ENCODE results near the gene CBLN3. TPM values are rescaled to one million over a fixed set of nuclear protein-coding genes. Genes with fewer than 3 reads are reported as not detected.

Gene CBLN3
- total RNA-seq, 1 donor from 2014 or later, result 0.47 TPM

DNA sequence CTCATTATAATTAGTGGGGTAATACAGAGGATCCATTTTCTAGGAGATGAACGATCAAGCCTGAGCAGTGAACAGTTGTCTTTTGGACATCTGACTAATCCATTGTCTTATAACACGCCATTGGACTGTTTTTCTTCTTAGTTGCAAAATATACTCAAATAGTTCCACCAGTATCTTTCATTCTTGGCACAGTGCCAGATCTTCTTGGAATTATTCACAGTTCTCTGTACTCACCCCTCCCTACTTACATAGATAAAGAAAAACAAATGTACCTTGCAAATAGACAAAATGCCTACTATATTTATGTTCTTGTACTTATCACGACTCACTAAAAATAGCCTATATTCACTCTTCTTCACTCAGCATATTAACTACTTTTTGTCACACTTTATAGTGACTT lies 3.8 kb downstream of the CBLN3 start:
- no peak for DNase-seq

DNA sequence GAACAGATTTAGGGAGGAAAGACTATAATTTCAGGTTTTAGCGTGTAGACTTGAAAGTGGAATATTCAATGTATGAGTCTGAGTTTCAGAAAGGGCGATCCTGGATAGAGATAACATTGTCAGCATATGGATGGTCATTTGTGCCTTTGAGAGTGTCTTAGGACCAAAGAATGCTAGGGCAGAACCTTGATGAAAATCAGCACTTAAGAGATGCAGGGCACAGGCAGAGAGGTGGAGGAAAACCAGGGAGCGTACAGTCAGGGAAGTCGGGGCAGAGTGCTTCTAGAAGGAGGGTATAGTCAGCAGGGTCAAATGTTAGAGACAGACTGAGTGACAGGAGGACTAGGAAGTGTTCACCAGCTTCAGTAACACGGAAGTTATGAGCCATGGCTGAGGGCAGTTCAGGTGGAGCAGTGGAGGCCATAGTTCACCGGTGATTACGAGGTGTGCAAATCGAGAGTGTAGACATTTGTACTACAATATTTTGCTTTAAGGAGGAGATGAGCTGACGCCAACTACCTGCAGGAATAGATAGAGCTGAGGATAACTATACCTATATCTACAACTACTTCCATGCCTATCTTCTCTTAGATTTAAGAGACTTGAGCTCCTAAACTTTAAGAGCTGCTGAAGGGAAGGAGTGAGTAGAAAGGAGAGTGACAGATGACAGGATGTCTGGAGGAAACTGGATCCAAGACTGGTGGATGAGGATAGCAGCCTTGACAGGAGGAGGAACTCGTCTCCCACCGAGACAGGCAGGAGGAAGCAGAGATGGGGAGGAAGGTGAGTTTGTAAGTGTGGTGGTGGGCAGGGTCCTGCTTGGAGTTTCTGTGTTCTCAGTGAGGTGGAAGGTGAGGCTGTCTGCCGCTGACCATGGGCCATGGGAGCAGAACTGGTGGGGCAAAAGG lies 6.5 kb downstream of the CBLN3 start:
- no peak for DNase-seq

DNA sequence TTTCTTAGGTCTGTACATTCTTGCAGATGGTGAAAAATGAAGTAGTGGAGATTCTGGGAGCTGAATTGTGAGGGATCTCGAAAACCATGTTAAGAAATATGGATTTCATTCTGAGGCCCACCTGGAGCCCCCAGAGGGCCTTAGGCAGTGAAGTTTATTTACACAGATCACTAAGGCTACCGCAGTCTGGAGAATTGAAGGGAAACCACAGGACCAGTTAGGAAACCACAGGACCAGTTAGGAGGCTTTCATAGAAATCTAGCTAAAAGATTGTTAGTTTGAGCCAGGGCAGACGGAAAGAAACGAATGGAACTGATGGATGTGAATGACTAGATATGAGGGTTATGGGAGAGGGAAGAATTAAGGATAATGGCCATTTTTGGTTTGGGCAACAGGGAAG lies 7.2 kb downstream of the CBLN3 start:
- DNase-seq, result no peak

DNA sequence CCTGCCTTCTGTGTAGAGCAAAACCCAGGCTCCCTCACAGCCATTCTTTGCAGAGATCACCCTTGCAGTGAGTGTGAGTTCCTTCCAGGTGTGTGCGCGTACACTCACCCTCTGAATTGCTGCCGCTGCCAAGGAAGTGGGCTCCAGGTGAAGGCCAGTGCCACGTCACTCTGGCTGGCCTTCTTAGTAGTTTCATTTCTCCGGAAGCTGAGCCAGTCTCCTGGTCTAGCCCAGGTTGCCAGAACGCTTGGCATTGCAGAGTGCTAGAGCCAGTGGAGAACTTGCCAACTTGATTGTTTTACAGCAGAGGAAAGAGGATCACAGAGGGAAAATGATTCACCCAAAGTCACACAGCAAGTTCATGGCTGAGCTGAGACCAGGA lies 11.0 kb downstream of the CBLN3 start:
- DNase-seq, result no peak

DNA sequence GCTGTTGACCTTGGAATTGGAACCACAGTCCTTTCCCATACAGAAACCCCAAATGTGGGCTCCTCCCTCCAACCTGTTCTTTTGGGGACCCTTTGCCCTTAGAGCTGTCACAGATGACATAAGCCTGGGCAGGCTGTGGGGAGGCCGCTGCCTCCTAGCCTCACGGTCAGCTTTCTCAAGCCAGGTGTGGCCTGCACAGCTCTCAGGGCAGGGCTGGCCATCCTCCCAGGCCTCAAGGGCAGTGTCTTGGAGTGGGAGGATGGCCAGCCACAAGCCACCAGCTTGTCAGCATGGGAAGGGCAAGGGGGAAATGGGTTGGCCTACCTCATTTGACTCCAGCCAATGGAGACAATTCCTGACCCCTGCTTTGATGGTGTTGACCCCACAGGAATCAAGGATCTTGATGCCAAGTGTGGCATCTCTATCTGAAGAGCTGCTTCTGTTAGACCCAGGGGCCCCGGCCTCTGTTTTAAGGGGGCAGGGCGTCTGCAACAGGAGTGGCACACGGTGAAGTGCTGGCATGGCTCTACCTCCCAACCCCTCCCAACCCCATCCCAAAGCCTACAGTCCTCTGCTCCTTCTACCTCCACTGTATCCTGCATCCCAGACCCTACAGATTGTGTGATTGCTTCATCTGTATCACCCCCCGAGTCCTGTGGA lies 11.5 kb downstream of the CBLN3 start:
- DNase-seq, result no peak

DNA sequence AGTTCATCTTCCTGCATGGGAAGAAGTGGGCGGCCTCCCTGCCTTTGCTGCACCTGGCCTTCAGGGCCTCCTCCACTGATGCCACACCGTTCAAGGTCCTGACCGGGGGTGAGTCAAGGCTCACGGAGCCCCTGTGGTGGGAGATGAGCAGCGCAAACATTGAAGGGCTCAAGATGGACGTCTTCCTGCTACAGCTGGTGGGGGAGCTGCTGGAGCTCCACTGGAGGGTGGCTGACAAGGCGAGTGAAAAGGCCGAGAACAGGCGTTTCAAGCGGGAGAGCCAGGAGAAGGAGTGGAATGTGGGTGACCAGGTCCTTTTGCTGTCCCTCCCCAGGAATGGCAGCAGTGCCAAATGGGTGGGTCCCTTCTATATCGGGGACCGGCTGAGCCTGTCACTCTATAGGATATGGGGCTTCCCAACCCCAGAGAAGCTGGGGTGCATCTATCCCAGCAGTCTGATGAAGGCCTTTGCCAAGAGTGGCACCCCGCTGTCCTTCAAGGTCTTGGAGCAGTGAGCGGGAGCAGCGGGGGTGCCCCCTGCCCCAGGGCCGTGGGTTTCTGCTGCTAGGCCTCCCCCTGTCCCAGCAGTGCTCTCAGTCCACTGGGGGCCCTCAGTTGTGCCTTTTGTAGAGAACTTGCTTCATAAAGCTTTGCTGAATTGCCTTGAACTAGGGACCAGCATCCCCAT lies 12.4 kb downstream of the CBLN3 start:
- no peak for DNase-seq

DNA sequence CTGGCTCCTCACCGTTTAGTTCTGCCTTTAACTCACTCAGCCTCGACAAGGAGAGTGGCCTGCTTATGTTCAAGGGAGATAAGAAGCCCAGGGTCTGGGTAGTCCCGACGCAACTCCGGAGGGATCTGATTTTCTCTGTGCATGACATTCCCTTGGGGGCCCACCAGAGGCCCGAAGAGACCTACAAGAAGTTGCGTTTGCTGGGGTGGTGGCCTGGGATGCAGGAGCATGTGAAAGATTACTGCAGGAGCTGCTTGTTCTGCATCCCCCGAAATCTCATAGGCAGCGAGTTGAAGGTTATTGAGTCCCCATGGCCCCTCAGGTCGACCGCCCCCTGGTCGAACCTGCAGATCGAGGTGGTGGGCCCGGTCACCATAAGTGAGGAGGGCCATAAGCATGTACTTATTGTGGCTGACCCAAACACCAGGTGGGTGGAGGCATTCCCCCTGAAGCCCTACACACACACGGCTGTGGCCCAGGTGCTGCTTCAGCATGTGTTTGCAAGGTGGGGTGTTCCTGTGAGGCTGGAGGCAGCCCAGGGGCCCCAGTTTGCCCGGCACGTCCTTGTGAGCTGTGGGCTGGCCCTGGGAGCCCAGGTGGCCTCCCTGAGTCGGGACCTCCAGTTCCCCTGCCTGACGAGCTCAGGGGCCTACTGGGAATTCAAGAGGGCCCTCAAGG lies 13.1 kb downstream of the CBLN3 start:
- DNase-seq, result no peak

DNA sequence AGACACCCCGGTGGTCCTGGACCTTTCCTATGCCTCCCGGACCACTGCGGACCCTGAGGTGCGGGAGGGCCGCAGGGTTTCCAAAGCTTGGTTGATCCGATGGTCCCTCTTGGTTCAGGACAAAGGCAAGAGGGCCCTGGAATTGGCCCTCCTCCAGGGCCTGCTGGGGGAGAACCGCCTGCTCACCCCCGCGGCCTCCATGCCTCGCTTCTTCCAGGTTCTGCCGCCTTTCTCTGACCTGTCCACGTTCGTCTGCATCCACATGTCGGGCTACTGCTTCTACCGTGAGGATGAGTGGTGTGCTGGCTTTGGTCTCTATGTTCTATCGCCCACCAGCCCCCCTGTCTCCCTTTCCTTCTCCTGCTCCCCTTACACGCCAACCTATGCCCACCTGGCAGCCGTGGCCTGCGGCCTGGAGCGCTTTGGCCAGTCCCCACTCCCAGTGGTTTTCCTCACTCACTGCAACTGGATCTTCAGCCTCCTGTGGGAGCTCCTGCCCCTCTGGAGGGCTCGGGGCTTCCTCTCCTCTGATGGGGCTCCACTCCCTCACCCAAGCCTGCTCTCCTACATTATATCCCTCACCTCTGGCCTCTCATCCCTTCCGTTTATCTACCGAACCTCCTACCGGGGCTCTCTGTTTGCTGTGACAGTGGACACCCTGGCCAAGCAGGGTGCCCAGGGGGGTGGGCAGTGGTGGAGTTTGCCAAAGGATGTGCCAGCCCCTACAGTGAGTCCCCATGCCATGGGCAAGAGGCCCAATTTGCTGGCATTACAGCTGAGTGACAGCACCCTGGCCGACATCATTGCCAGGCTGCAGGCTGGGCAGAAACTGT lies 13.8 kb downstream of the CBLN3 start:
- no peak for DNase-seq

DNA sequence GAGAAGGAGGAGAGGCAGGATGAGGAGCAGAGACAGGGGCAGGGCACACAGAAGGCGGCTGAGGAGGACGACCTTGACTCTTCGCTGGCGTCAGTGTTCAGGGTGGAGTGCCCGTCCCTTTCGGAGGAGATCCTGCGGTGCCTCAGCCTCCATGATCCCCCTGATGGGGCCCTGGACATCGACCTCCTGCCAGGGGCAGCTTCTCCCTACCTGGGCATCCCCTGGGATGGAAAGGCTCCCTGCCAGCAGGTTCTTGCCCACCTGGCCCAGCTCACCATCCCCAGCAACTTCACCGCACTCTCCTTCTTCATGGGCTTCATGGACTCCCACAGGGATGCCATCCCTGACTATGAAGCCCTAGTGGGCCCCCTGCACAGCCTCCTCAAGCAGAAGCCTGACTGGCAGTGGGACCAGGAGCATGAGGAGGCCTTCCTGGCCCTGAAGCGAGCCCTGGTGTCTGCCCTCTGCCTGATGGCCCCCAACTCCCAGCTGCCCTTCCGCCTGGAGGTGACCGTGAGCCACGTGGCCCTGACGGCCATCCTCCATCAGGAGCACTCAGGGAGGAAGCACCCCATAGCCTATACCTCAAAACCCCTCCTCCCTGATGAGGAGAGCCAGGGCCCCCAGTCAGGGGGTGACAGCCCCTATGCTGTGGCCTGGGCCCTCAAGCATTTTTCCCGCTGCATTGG lies 14.6 kb downstream of the CBLN3 start:
- no peak for DNase-seq

DNA sequence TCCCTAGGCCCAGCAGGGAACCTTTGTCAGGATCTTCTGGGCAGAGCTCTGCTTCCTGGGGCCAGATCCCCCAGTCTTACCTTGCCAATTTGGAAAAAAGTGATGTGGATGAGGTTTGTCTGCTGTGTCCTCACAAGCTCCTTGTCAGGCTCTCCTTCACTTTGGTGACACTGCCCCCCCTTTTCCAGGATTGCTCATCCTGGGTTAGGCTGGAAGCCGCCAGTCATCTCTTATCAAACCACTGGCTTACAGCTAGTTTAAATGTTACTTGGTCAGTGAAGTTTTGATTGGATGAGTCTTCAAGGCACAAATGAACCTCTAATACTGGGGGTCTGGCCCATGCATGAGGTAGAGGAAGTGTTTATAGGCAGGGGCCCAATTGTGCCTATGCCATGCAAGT lies 15.4 kb downstream of the CBLN3 start:
- DNase-seq, result no peak

DNA sequence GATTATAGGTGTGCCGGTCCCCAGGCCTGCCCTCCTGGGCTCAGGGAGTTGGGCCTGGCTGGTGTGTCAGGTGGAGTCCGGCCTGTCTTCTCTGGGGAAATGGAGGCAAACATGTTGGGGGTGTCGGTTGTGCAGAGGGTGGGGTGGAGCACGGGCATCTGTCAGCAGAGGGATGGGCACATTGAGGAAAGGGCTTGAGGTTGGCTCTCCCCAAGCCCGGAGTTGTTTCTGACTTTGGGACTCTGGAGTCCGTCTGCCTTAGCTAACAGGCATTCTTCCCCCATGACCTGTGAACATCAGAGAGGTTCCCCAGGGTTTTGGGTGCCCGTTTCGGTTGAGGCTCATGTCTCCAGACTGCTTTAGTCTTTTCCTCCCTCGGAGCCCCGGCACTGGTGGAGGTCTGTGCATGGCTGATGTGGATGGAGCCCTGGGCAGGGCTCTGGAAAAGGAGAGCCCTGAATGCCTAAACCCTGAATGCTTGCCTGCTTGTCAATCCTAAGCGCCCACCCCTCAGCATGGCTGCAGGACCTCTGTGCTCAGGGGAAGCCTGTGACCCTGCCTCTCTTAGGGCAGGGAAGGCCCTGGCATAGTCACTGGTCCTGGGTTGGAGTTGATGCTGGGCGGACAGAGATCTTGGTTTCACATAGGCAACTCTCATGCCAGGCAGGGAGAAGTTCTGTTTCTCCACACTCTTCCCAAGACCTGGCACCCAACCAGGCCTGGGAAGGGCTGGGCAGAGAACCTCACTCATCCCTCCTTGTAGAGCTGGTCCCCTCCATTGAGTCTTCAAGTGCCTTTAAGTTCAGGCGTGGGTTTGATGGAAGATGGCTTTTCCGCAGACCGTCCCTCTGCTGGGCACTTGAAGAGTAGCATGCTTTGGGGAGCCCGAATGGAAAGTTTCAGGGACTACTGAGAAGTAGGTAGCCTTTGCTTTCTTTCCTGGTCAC lies 17.8 kb downstream of the CBLN3 start:
- DNase-seq, result no peak

DNA sequence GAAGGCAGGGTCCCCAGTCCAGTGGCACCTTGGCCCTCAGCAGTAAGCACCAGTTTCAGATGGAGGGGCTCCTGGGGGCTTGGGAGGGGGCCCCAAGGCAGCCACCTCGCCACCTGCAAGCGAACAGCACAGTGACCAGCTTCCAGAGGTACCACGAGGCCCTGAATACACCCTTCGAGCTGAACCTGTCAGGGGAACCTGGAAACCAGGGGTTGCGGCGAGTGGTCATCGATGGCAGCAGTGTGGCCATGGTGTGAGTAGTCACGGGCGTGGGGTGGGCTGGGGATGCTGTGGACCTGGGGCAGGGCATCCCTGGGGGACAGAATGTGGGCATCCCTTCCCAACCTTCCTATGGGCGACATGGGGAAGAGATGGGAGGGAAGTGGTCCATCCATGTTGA lies 19.5 kb downstream of the CBLN3 start:
- DNase-seq, result no peak

DNA sequence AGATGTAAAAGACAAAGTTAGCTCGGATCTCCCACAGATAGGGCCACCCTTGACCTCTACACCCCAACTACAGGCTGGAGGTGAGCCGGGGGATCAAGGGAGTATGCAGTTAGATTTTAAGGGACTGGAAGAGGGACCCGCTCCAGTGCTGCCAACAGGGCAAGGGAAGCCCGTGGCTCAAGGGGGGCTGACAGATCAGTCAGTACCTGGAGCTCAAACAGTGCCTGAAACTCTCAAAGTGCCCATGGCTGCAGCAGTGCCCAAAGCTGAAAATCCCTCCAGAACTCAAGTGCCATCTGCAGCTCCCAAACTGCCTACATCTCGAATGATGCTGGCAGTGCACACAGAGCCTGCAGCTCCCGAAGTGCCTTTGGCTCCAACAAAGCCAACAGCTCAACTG lies 20.3 kb downstream of the CBLN3 start:
- no peak for DNase-seq

DNA sequence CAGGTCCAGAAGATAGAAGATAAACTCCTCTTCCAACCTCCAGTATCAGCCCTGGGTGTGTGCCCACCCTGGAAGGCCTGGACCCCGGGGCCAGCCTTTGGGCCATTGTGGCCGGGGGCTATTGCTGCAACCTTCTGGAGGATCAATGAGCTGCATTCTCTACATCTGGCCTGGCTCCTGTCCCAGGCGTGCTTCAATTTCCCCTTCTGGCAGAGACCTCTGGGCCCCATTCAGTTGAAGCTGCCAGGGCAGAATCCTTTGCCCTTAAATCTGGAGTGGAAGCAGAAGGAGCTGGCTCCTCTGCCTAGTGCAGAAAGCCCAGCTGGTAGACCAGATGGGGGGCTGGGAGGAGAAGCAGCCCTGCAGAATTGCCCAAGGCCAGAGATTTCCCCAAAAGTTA lies 20.7 kb downstream of the CBLN3 start:
- DNase-seq, result no peak

DNA sequence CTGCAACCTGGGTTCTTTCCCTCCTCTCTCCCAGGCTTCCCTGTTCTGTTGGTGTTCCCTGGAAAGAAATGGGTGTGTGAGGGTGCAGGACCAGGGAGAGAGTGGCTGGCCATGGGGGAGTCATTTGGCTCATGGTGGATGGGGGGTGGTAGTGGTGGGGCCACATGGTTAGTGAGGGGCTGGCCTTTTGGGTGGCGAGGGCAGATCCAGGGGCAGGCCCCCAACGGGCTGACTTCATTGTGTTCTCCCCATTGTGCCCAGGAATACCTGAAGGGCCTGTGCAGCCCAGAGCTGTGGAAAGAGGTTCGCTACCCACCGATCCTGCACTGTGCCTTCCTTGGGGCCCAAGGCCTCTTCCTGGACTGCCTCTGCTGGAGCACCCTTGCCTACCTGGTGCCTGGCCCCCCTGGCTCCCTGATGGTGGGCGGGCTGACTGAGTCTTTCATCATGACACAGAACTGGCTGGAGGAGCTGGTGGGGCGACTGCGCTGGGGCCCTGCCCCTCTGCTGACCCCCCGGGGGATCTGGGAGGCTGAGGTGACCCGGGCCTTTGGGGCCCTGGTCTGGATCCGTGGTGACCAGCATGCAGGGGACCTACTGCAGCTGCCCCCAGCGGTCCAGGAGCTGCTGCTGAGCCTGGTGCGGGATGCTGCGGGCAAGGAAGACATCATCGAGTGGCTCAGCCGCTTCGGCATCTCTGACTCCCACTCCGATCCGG lies 21.7 kb downstream of the CBLN3 start:
- DNase-seq, result no peak

DNA sequence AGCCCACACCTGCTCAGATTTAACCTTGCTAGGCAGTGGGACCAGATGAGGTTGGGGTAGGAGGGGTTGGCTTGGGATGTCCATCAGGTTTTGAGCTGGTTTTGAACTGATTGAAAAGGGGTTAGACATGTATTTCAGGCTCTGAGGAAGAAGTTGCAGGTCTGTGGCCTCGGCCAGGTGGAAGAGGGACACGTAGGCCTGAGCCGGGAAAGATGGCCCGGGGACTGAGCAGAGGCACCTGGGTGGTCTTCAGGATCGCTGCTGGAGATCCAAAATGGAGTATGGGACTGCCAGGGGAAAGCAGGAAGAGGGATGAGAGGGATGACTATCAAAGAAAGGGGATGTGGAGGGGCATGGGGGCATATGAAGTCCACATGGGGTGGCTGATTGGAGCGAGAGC lies 23.1 kb downstream of the CBLN3 start:
- DNase-seq, result no peak

DNA sequence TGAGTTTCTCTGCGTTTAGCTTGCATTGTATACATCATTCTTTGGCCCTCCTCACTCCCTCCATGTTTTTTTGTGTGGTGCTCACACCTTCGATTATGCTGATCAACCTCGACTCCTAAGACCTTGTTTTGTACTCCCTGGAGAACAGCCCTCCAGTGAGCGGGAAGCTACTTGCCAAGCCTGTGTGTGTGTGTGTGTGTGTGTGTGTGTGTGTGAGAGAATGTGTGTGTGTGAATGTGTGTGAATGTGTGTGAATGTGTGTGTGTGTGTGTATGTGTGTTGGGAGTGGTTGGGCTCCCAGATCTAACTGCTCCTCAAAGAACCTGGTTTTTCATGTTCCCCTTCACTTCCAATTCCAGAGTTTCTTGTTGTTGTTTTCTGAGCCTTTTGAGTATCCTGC lies 24.7 kb downstream of the CBLN3 start:
- no peak for DNase-seq

DNA sequence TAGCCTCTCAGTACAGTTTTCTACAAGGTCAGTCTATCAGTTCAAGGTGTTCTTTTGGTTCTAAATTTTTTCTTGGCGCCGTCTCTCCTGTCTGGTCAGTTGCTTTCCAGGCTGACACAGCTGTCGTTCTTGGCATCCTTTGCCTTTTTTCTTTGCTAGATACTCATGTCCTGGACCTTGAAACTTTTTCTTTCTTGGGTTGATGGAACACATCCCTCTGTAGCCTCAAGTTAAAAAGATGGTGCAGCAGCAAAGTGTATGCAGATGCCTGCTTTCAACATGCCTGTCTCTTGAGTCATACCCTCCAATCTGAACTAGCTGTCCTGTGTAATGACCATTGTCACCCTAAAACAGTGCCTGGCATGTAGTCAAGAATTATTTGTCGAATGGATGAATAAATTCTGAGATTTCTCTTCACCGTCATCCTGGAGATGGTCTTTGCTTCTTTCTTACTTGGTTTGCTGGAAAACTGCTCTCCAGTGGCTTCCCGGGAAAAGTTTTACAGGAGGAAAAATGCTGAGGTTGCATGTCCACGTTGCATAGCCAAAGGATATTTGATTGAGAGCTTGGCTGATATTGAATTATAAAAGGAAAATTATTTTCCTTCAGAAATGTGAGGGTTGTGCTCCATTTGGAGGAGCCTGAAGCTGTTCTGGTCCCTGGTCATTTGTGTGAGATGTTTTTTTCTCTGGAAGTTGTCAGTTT lies 26.0 kb downstream of the CBLN3 start:
- no peak for DNase-seq
